ENCODE data around the gene CHRNA5.
"Not testable (repeated sequence)": the region's sequence is repeated elsewhere in the genome, so short reads cannot be mapped to it uniquely, and the experiment has no call there.

DNA sequence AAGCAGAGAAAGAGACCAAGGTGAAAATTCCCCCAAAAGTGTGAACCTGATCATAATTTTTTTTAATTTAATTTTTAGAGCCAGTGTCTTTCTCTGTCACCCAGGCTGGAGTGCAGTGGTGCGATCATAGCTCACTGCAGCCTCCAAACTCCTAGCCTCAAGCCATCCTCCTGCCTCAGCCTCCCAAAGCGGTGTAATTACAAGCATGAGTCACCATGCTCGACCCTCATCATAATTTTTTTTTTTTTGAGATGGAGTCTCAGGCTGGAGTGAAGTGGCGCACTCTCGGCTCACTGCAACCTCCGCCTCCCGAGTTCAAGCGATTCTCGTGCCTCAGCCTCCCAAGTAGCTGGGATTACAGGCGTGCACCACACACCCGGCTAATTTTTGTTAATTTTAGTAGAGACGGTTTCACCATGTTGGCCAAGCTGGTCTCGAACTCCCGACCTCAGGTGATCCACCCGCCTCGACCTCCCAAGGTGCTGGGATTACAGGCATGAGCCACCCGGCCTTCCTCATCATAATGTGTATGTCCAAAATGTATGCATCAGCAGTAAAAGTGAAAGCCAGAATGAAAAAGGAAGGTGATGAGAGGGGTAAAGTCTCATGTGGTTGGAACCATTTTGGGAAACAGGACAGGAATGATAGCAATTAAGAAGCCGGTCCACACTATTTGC, 25.7 kb upstream of the CHRNA5 start:
- not testable (repeated sequence) for TF ChIP-seq CTCF (IDR thresholded peaks at IDR 0.05); ZFX (IDR thresholded peaks at IDR 0.05; ENCODE audit: borderline replicate concordance)

Measured in 22Rv1 (cell line).